ENCODE data around the gene STRBP.
A peak's percentile ranks its signal among the peaks of the same experiment; 100 is the strongest.
"Not testable (repeated sequence)": the region's sequence is repeated elsewhere in the genome, so short reads cannot be mapped to it uniquely, and the experiment has no call there.

The STRBP gene

DNA sequence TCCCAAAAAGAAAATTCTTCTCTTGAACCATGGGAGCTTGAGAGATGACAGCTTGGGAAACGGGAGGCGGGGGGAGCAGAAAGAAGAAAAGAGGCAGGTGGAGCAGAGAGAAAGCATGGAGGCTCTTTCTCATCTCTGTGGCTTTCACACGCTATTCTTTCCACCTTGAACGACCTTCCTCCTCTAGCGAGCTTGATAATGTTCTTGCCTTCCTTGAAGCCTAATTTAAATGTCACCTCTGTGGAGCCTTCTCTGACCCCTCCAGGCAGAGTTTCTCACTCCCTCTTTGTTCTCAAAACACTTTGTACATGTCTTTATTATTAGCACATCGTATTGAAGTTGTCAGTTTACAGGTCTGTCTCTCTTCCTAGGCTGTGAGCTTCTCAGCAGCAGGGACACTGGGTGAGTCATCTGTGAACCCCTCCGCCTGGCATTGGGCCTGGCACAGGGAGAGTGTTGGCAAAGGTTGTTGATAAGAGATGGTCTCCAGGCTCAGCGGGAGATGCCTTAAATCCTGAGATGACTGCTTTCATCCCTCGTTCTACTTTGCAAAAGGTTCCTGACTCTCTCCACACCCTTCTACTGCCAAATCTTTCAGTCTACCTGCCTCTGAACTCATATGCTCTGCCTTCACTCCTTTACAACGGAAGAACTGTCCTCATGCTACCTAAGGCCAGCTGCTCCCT lies 14.1 kb upstream of the STRBP start:
- DNase-seq, result no peak

GRCh38 chr9:123281659-123282350 lies 13.4 kb upstream of the STRBP start:
- no peak for DNase-seq

- not testable (repeated sequence) for DNase-seq
These were observed 10.6 kb upstream of the STRBP start for GRCh38 chr9:123278879-123279493.

DNA sequence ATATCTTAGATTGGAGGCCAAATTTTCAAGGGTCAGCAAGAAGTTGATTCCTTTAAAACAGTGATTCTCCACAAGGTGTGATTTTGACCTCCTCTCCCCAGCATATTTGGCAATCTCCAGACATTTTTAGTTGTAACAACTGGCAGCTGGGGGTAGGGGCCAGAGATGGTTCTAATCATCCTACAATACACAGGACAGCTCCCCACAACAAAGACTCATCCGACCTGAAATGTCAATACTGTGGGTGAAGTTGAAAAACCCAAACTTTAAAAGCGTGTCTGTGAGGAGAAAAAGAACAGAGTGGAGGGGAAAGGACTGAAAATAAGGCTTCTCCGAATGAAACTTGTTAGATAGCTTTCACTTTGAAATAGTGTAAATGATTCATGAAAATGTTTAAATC lies 10.0 kb upstream of the STRBP start:
- no peak for DNase-seq

DNA sequence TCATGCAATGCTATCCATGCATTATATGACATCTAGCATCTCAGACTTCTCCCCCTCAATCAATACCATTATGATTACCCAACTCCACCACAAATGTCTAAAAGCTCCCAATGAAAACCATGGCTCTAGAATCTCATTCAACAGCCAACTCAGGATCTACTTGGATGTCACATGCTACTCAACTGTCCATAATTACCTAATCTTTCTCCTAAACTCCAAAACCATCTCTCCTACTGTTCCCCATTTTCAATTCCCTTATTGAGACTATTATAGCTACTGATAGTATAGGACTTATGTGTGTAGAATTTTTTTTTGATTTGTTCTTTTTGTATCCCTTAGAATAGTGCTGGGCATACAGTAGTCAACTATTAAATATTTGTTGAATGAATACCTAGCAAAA lies 8.2 kb upstream of the STRBP start:
- no peak for DNase-seq

DNA sequence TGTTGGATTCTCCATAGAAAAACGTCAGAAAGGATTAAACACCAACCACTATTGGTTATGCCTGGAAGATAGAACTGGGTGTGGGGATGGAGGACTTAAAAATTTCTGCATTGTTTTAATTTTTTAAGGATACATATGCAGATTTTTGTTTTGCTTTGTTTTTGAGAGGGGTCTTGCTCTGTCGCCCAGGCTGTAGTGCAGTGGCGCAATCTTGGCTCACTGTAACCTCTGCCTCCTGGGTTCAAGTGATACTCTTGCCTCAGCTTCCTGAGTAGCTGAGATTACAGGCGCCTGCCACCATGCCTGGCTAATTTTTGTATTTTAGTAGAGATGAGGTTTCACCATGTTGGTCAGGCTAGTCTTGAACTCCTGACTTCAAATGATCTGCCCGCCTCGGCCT lies 2.7 kb upstream of the STRBP start:
- DNase-seq, result not testable (repeated sequence)

- no peak for DNase-seq
These were observed 895 bp upstream of the STRBP start for GRCh38 chr9:123269281-123269680.

DNA sequence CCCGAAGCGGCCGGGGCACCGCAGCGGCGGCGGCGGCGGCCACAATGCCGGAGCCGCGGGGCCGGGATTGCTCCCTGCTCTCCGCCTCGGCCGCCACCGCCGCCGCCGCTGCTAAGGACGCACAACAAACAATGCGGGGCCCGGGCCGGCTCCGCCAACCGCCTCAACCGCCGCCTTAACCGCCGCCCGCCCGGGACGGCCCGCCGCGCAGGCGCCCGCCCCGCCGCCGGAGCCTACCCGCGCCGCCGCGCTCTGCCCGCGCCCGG lies 254 bp downstream of the STRBP start:
- DNase-seq, result no peak

DNA sequence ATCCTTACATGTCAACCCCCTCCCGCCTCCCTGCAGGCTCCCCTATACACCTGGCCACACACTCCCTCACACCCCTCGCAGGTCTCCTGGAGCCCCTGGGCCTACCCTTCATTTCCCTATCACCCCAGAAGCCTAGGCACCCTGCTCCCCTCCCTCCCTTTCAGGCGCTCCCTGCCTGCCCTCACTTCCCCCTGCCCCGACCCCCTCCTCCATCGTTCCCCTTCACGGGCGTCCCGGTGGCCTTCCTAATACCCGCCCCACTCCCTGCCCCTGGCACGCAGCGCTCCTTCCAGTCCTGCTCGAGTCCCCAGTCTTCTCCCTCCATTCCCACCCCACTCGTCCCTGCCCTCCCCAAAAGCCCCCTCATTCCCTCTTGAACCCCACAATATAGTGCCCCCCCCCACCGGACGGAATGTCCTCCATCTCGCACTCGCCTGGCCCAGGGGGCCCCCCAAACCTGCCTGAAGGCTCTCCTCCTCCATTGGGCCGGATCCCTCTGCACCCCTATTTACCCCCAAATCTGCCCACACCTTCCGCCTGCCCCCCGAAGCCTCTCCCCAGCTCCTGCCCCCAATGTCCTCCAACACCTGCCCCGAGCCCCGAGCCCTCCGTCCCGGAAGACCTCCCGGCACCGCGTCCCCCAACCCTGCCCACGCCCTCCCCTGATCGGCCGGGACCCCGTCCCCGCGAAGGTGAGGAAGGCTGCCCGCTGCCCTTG lies 746 bp downstream of the STRBP start:
- peak in 1 of 2 experiments; percentile 4 for DNase-seq

DNA sequence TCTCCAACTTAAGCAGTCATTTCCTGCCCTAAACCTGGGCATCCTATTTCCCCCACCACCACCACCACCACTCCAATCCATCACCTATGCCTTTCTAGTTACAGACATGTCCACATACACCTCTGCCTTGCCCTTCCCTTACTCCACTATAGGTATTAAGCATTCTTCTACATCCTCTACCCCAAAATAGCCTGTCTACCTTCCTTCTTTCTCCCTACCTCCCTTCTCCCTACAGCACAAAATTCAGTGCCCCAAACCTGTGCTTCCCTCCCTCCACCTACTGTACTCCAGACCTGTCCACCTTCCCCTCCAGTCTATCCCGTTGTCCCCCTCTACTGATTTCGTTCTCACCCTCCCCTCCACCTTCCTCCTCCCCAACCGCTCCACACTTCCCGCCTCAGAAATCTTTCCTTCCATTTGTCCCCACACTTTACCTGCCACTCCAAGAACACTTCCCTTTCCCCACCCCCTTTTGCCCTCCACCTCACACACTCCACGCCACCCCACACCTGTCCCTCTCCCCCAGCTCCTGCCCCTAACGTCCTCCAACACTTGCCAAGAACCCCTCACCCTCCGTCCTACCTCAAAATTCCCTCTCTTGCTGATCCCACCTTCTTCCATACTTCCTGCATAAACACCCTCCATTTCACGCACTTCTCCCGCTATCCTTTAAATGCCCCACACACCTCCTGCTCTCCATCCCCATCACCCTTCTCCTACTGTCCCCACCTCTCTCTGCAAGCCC lies 1.6 kb downstream of the STRBP start:
- no peak for DNase-seq

DNA sequence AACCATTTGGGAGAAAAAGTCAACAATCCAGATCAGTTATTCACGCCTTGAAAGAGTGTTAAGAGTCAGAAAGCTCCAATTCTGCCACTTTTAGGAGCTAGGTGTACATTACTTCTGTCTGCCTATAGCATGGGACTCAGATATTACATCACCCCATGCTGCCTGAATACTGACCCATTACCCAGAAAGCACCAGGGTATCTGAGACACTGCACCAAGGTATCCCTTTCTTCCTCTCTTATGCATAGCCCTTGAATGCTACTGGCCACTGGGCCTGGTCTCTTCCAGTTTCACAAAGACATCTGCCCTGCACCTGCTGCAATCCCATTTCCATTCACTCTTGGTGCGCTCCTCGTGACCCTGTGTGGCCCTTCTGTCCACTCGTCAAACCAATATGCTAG lies 2.6 kb downstream of the STRBP start:
- no peak for DNase-seq

- no peak for DNase-seq
These were observed 5.2 kb downstream of the STRBP start for GRCh38 chr9:123263227-123263626.

GRCh38 chr9:123262338-123262737 lies 6.0 kb downstream of the STRBP start:
- no peak for DNase-seq

DNA sequence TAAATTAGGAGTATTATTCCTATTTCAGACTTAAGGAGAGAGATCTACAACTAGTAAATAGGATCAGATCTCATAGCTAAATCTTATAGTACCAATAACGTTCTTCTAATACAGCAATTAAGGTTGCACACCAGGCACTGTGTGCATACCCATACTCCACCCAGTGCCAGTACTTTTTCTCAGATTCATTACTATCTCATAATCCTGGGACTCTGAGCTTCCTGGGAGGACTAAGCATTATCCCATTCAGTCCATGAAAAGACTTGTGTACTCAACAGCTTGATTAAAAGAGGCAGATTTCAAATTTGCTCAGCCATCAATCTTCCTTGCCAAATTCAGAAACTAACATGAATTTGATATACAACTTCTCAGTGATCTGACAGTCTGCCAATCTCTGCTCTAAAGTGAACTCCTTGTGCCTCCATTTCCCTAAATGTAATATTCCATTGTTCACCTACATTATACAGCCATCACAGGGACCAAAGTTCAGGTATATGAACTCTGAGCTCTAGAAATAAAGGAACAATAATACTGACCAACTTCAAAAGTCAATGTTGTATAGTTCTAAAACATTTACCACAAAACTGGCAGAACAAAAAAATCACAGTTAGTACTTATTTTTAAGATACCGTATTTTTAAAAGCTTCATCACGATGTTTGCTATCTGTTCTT lies 7.2 kb downstream of the STRBP start:
- no peak for DNase-seq

DNA sequence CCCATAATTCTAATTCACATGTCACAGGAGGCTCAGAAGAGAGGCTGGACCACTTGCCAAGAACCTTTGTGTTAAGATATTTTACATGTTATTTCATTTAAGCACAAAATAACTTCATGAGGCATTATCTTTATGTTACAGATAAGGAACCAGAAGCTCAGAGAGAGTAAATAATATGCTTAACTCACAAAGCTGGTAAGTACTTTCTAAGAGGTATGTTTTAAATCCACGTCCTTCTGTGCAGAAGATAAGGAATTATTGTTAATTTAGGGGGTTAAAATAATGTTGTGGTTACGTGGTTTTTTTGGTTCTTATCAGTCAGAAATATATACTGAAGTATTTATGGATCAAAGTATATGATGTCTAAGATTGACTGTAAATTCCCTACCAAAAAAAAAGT lies 8.0 kb downstream of the STRBP start:
- no peak for DNase-seq

DNA sequence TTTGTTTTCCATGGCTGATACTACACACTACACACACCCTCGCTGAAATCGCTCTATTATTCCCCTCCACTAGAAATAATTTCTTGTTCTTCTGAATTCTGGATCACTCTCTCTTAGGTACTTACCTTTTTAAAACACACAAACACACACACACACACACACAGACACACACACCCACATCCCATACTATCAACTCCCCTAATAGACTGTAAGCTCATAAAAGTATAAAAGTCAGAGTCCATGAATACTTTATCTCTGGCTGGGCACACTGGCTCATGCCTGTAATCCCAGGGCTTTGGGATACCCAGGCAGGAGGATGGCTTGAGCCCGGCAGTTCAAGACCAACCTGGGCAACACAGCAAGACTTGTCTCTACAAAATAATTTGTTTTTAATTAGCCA lies 11.1 kb downstream of the STRBP start:
- DNase-seq, result no peak

DNA sequence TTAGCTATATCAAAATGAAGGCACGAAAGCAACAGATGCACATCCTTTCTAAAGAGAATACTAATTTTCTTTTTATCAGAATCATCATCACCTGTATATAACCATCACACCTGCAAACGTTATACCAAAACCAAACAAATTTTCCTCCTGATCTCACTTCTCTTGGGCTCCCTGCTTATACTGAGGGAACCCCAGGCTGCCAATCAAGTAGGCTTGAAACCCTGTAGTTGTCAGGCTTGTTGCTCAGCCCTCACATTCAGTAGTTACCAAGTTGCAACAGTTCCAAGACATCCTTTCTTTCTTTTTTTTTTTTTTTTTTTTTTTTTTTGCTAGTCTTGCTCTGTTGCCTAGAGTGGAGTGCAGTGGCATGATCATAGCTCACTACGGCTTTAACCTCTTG lies 12.7 kb downstream of the STRBP start:
- no peak for DNase-seq

- DNase-seq, result no peak
These were observed 15.2 kb downstream of the STRBP start for GRCh38 chr9:123253204-123253603.

DNA sequence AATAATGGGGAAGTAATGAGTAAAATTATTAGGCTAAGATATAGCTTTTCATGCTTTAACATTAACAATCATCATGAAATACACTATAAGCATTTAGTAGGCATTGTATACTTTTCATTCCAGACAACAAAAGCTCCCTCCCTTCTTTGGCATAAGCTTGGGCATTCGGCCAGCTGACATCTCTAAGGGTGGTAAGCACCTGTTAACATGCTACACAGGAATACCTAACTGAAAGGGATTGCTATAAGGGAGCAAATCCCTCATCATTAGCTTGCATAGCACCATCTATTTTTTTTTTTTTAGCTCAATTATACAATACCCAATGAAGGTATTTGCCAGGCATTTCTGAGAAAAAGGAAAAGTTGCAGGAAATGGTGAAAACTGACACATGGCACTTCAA lies 16.6 kb downstream of the STRBP start:
- DNase-seq, result no peak

DNA sequence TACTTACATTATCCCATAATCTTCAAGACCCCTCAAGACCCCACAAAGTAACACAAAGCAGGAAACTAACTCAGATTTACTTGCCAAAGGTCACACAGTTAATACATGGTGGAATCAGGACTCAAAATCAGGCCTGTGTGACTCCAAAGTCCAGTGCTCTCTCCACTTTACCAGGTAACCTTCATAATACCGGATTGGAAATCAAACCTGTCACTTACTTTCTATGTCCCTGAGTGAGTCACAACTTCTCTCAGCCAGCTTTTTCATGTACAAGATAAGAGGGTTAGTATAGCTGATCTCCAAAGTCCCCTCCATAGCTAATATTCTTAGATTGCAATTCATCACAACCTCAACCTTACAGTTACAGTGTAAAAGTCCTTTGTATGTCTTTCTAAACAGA lies 17.1 kb downstream of the STRBP start:
- no peak for DNase-seq

GRCh38 chr9:123250504-123250903 lies 17.9 kb downstream of the STRBP start:
- DNase-seq, result no peak

GRCh38 chr9:123249162-123249561 lies 19.2 kb downstream of the STRBP start:
- DNase-seq, result not testable (repeated sequence)

GRCh38 chr9:123248630-123249029 lies 19.8 kb downstream of the STRBP start:
- no peak for DNase-seq
